ENCODE results near the gene NAA80.

Gene NAA80

GRCh38 chr3:50298836-50299637, at the start of gene NAA80, which contains the start of gene HYAL3:
Gene NAA80 (minus strand): TSS chr3:50299405. CDS start chr3:50297463, 1,942 bp downstream.
Gene HYAL3 (minus strand): TSS chr3:50299405. CDS start chr3:50295602, 3,803 bp downstream.
- Mint-ChIP-seq H3K9me3 (no peaks in the 10 kb centered on the region), H3K27me3 (no peaks in the 10 kb centered on the region), H3K4me3 (peak within 1 kb of the TSS; percentile 91 to 99), H3K4me1 (peaks cover 41% of the 10 kb centered on the region), H3K27ac (peak within 1 kb of the TSS; percentile 97 to 99)
- ATAC-seq (peak; percentile 91), DNase-seq (peak; percentile 99)

- H3K9me3 Mint-ChIP-seq = no peaks in the 10 kb centered on the region
- H3K4me3 Mint-ChIP-seq = no peak overlapping the region
- H3K27ac Mint-ChIP-seq = peak overlapping the region in 1 of 2 donors; percentile 39
- DNase-seq = peak; percentile 73 to 81
- H3K27me3 Mint-ChIP-seq = no peaks in the 10 kb centered on the region
- H3K4me1 Mint-ChIP-seq = peaks cover 80% of the 10 kb centered on the region
- ATAC-seq = no peak
Observed at GRCh38 chr3:50347187-50347813, 48.1 kb upstream of the NAA80 start.

GRCh38 chr3:50345586-50346234, 46.5 kb upstream of the NAA80 start, which contains the start of gene ZMYND10:
Gene ZMYND10 (minus strand): TSS chr3:50345732. CDS start chr3:50345579, 153 bp downstream.
- Mint-ChIP-seq H3K4me3 (peak within 1 kb of the TSS; percentile 80 to 81), H3K27me3 (no peaks in the 10 kb centered on the region), H3K4me1 (peaks cover 78% of the 10 kb centered on the region), H3K9me3 (no peaks in the 10 kb centered on the region), H3K27ac (no peak within 1 kb of the TSS)
- DNase-seq (peak; percentile 77 to 79), ATAC-seq (peak; percentile 26)

GRCh38 chr3:50345008-50345407, 45.8 kb upstream of the NAA80 start:
- H3K4me3 Mint-ChIP-seq = peak overlapping the region in 1 of 2 donors; percentile 80
- no peaks in the 10 kb centered on the region for H3K27me3 Mint-ChIP-seq
- ATAC-seq (no peak), DNase-seq (no peak)
- H3K9me3 Mint-ChIP-seq = no peaks in the 10 kb centered on the region
- H3K27ac Mint-ChIP-seq = no peak overlapping the region
- peaks cover 72% of the 10 kb centered on the region for H3K4me1 Mint-ChIP-seq

GRCh38 chr3:50342813-50343633, 43.8 kb upstream of the NAA80 start:
- no peak for ATAC-seq
- H3K27me3 Mint-ChIP-seq = no peaks in the 10 kb centered on the region
- DNase-seq = no peak
- peaks cover 72% of the 10 kb centered on the region for H3K4me1 Mint-ChIP-seq
- no peaks in the 10 kb centered on the region for H3K9me3 Mint-ChIP-seq
- no peak overlapping the region for H3K27ac Mint-ChIP-seq
- H3K4me3 Mint-ChIP-seq = no peak overlapping the region

- Mint-ChIP-seq H3K4me3 (no peak overlapping the region), H3K27me3 (no peaks in the 10 kb centered on the region), H3K9me3 (no peaks in the 10 kb centered on the region), H3K4me1 (peaks cover 65% of the 10 kb centered on the region), H3K27ac (no peak overlapping the region)
- DNase-seq (no peak), ATAC-seq (no peak)
Observed at GRCh38 chr3:50341996-50342650, 42.9 kb upstream of the NAA80 start.

- Mint-ChIP-seq H3K9me3 (no peaks in the 10 kb centered on the region), H3K4me3 (peak overlapping the region; percentile 88 to 91), H3K27me3 (no peaks in the 10 kb centered on the region), H3K27ac (peak overlapping the region in 1 of 2 donors; percentile 8), H3K4me1 (peaks cover 66% of the 10 kb centered on the region)
- DNase-seq = no peak
- no peak for ATAC-seq
Observed at GRCh38 chr3:50341537-50341936, 42.3 kb upstream of the NAA80 start.

GRCh38 chr3:50340448-50341329, 41.5 kb upstream of the NAA80 start, which contains the start of gene RASSF1:
Gene RASSF1 (minus strand): TSS chr3:50340836. CDS start chr3:50340805, 31 bp downstream.
- DNase-seq (peak; percentile 67 to 82), ATAC-seq (peak; percentile 48)
- Mint-ChIP-seq H3K4me1 (peaks cover 66% of the 10 kb centered on the region), H3K4me3 (peak within 1 kb of the TSS; percentile 88 to 91), H3K9me3 (no peaks in the 10 kb centered on the region), H3K27me3 (no peaks in the 10 kb centered on the region), H3K27ac (peak within 1 kb of the TSS; percentile 85 to 96)

GRCh38 chr3:50340147-50340447, 40.9 kb upstream of the NAA80 start:
- H3K27ac Mint-ChIP-seq = peak overlapping the region; percentile 67 to 77
- H3K4me3 Mint-ChIP-seq = peak overlapping the region; percentile 88 to 91
- no peak for DNase-seq
- H3K27me3 Mint-ChIP-seq = no peaks in the 10 kb centered on the region
- ATAC-seq = no peak
- H3K4me1 Mint-ChIP-seq = peaks cover 66% of the 10 kb centered on the region
- no peaks in the 10 kb centered on the region for H3K9me3 Mint-ChIP-seq

GRCh38 chr3:50339485-50340146, 40.4 kb upstream of the NAA80 start:
- peak overlapping the region; percentile 89 to 92 for H3K27ac Mint-ChIP-seq
- H3K27me3 Mint-ChIP-seq = no peaks in the 10 kb centered on the region
- peaks cover 66% of the 10 kb centered on the region for H3K4me1 Mint-ChIP-seq

GRCh38 chr3:50338965-50339364, 39.8 kb upstream of the NAA80 start:
- H3K4me3 Mint-ChIP-seq = peak overlapping the region; percentile 88 to 91
- no peaks in the 10 kb centered on the region for H3K27me3 Mint-ChIP-seq
- ATAC-seq = no peak
- H3K4me1 Mint-ChIP-seq = peaks cover 72% of the 10 kb centered on the region
- no peaks in the 10 kb centered on the region for H3K9me3 Mint-ChIP-seq
- no peak for DNase-seq
- peak overlapping the region; percentile 89 to 92 for H3K27ac Mint-ChIP-seq

More at GRCh38 chr3:50339485-50340146, 40.4 kb upstream of the NAA80 start:
- DNase-seq (no peak), ATAC-seq (no peak)
- peak overlapping the region; percentile 88 to 91 for H3K4me3 Mint-ChIP-seq
- no peaks in the 10 kb centered on the region for H3K9me3 Mint-ChIP-seq

- ATAC-seq (peak; percentile 82), DNase-seq (peak; percentile 95 to 98)
- Mint-ChIP-seq H3K4me3 (peak overlapping the region; percentile 88 to 91), H3K27ac (peak overlapping the region; percentile 92 to 99), H3K9me3 (no peaks in the 10 kb centered on the region), H3K27me3 (no peaks in the 10 kb centered on the region), H3K4me1 (peaks cover 71% of the 10 kb centered on the region)
Observed at GRCh38 chr3:50337175-50337861, 38.1 kb upstream of the NAA80 start.

Data from stimulated activated naive CD8-positive, alpha-beta T cell treated with anti-CD3 and anti-CD28 coated beads, Interleukin-15, amount 100 ng/mL, for 72 hours (primary cell).